DOHH2 (cell line): ENCODE measurements around the gene ABHD1.

Source experiments
- CTCF ChIP-seq: fragments of 200-600 bp; sonication (generic); IDR thresholded peaks from one replicate; pipeline ENCODE4 v1.5.1; 2014; ENCODE audit warnings: antibody characterized with exemption, mild to moderate bottlenecking, low read depth, low read length; ENCODE audit not compliant: poor library complexity, severe bottlenecking
- EZH2phosphoT487 ChIP-seq: fragments of 200-600 bp; sonication (generic); IDR thresholded peaks from 2 replicates; pipeline ENCODE4 v1.6.1; 2017; ENCODE audit warnings: borderline replicate concordance, mild to moderate bottlenecking, antibody characterized with exemption, low read length, moderate library complexity, mixed read lengths

- no peak for TF ChIP-seq CTCF
- TF ChIP-seq EZH2phosphoT487: no peak
Measured at GRCh38 chr2:27076323-27076722, 47.3 kb upstream of the ABHD1 start.
